Measurements from ENCODE around the gene PRR23A. TPM values are rescaled to one million over a fixed set of nuclear protein-coding genes. Genes with fewer than 3 reads are reported as not detected.

The PRR23A gene
- total RNA-seq, 1 donor from 2014 or later, result not detected

GRCh38 chr3:138962854-138963560, 43.1 kb downstream of the PRR23A start:
- Histone ChIP-seq H3K27me3 (peaks cover 62% of the 10 kb centered on the region), H3K27ac (no peak overlapping the region), H3K4me3 (no peak overlapping the region), H3K36me3 (no peaks in the 10 kb centered on the region), H3K4me1 (no peaks in the 10 kb centered on the region), H3K9me3 (peaks cover 11% of the 10 kb centered on the region)
- ATAC-seq, result no peak
- TF ChIP-seq CTCF (IDR thresholded peaks at IDR 0.05), result no peak
- no peak for DNase-seq
- intact Hi-C loops (cut with DNase I), result no loop called here

- no peak for DNase-seq
Observed at GRCh38 chr3:138960417-138960852, 45.6 kb downstream of the PRR23A start.

More at GRCh38 chr3:138960417-138960852, 45.6 kb downstream of the PRR23A start:
- Histone ChIP-seq H3K4me3 (no peak overlapping the region), H3K27ac (no peak overlapping the region), H3K4me1 (no peaks in the 10 kb centered on the region), H3K27me3 (peaks cover 75% of the 10 kb centered on the region), H3K36me3 (no peaks in the 10 kb centered on the region), H3K9me3 (peaks cover 11% of the 10 kb centered on the region)
- intact Hi-C loops (cut with DNase I), result no loop called here
- no peak for TF ChIP-seq CTCF (IDR thresholded peaks at IDR 0.05)
- no peak for ATAC-seq

Other genes starting within 250 kb of the PRR23A start
- gene PIK3CB, start 171.3 kb downstream of the PRR23A start, total RNA-seq, result 37.4 TPM
- gene FOXL2, start 59.1 kb downstream of the PRR23A start, total RNA-seq, result not detected
- not detected for gene FOXL2NB, start 59.1 kb downstream of the PRR23A start, total RNA-seq
- gene PRR23B, start 14.7 kb upstream of the PRR23A start, total RNA-seq, result not detected
- not detected for gene PRR23C, start 38.6 kb upstream of the PRR23A start, total RNA-seq